K562 (cell line): ENCODE measurements around the gene DNAJC15. TPM values are rescaled to one million over a fixed set of nuclear protein-coding genes. Genes with fewer than 3 reads are reported as not detected.

Experiments used
- ATAC-seq: fragments of 200-7000 bp; cut with Tn5 transposase; 3 replicates; pipeline ENCODE4 v1.9.1; 2020; ENCODE audit warnings: moderate library complexity
- BruUV-seq: library from RNA; stranded (reverse); fragments of 400-500 nt; replicated peaks from 2 replicates; lab custom pipeline; 2021; lab: Mats Ljungman, UMichigan
- CTCF ChIA-PET: fragments of 300-600 bp; formaldehyde crosslinking; extraction: SDS; loops from one replicate; lab custom pipeline; 2021; ENCODE audit warnings: low intra/inter-chr PET ratio; lab: Yijun Ruan, JAX
- POLR2A ChIA-PET: fragments of 300-600, 350-650 bp; sonication (Branson Sonifier 250); formaldehyde crosslinking; extraction: SDS; loops from one replicate; lab custom pipeline; 2021; ENCODE audit warnings: antibody characterized with exemption, inconsistent platforms; lab: Yijun Ruan, JAX
- DNase-seq, 4 experiments: peaks; one replicate each; pipeline versions ENCODE4 v3.0.0 to v3.0.0-alpha.2; 2011 to 2018; ENCODE audit warnings: low spot score in 3 of 4, mixed read lengths in 3 of 4; ENCODE audit errors: extremely low read depth in 1 of 4
- FAIRE-seq: peaks from 2 replicates; lab custom pipeline; 2011; peaks lifted over from hg19 to GRCh38; lab: Jason Lieb, UNC
- H2AFZ ChIP-seq: 2 replicates; pipeline ENCODE4 v1.6.0; 2011; ENCODE audit warnings: low read depth, low read length, control low read depth, inconsistent platforms
- H3K27ac ChIP-seq: fragments of 200-600 bp; 3 replicates; pipeline ENCODE4 v1.8.0; 2011; ENCODE audit warnings: low read depth, mild to moderate bottlenecking, control low read depth, inconsistent platforms, low read length, moderate library complexity, mixed read lengths; ENCODE audit errors: extremely low read depth
- H3K27me3 ChIP-seq, 2 experiments: fragments of 300-600 bp in 1 of 2; 2 replicates in 1 of 2; 3 replicates in 1 of 2; pipeline versions ENCODE4 v1.6.0 to v1.8.0; 2011; ENCODE audit warnings: inconsistent platforms in 2 of 2, low read length in 2 of 2, mild to moderate bottlenecking in 1 of 2, mixed read lengths in 1 of 2, moderate library complexity in 1 of 2; ENCODE audit not compliant: control insufficient read depth in 2 of 2, insufficient read depth in 2 of 2
- H3K36me3 ChIP-seq: fragments of 300-600 bp; 3 replicates; pipeline ENCODE4 v1.8.0; 2011; ENCODE audit warnings: mild to moderate bottlenecking, low read length, inconsistent platforms; ENCODE audit not compliant: control insufficient read depth, insufficient read depth
- H3K4me1 ChIP-seq, 2 experiments: fragments of 200-600 bp in 1 of 2; replicated peaks in 1 of 2; 2 replicates in 1 of 2; 3 replicates in 1 of 2; pipeline versions ENCODE4 v1.5.1 to v1.8.0; 2011; ENCODE audit warnings: inconsistent platforms in 2 of 2, low read length in 2 of 2, mild to moderate bottlenecking in 1 of 2, mixed read lengths in 1 of 2, moderate library complexity in 1 of 2; ENCODE audit not compliant: control insufficient read depth in 2 of 2, insufficient read depth in 2 of 2
- H3K4me2 ChIP-seq: 2 replicates; pipeline ENCODE4 v1.6.1; 2011; ENCODE audit warnings: low read length, control low read depth, inconsistent platforms, mixed read lengths; ENCODE audit not compliant: insufficient read depth
- H3K4me3 ChIP-seq: fragments of 200-600 bp; sonication (generic), shearing (Covaris generic); 2 replicates; pipeline ENCODE4 v1.5.1; 2016; ENCODE audit warnings: control low read depth, inconsistent platforms
- H3K79me2 ChIP-seq: fragments of 200-600 bp; 3 replicates; pipeline ENCODE4 v1.8.0; 2011; ENCODE audit warnings: low read length, inconsistent platforms; ENCODE audit not compliant: control insufficient read depth, insufficient read depth
- H3K9ac ChIP-seq, 2 experiments: 2 replicates each; pipeline versions ENCODE4 v1.6.0 to v1.6.1; 2011; ENCODE audit warnings: low read depth in 2 of 2, low read length in 2 of 2, control low read depth in 1 of 2, inconsistent platforms in 1 of 2, mild to moderate bottlenecking in 1 of 2, mixed read lengths in 1 of 2; ENCODE audit not compliant: insufficient read depth in 1 of 2
- H3K9me1 ChIP-seq: one replicate; pipeline ENCODE4 v1.6.0; 2011; ENCODE audit warnings: inconsistent platforms, mild to moderate bottlenecking, low read length, moderate library complexity; ENCODE audit not compliant: control insufficient read depth, insufficient read depth
- H3K9me3 ChIP-seq: replicated peaks from 2 replicates; pipeline ENCODE4 v1.5.1; 2011; ENCODE audit warnings: low read depth, low read length, inconsistent platforms; ENCODE audit not compliant: control insufficient read depth, insufficient read depth
- H4K20me1 ChIP-seq: replicated peaks from 2 replicates; pipeline ENCODE4 v1.6.1; 2011; ENCODE audit warnings: low read length, inconsistent platforms, mixed read lengths; ENCODE audit not compliant: control insufficient read depth, insufficient read depth
- EGR1 ChIP-seq: fragments of 450-650 bp; conservative IDR thresholded peaks from 2 replicates; pipeline ENCODE4 v1.6.1; 2017; ENCODE audit warnings: mild to moderate bottlenecking
- ERF ChIP-seq: fragments of 450-650 bp; formaldehyde crosslinking; IDR thresholded peaks from 2 replicates; pipeline ENCODE4 v1.4.0; 2020; ENCODE audit warnings: mild to moderate bottlenecking, mixed read lengths
- ETS1 ChIP-seq: conservative IDR thresholded peaks from 2 replicates; pipeline ENCODE4 v1.6.1; 2011; ENCODE audit warnings: low read depth, mild to moderate bottlenecking, low read length; ENCODE audit not compliant: control insufficient read depth
- IRF1 ChIP-seq: sonication (generic); formaldehyde crosslinking; IDR thresholded peaks from 2 replicates; pipeline ENCODE4 v1.8.0; 2022; ENCODE audit warnings: missing genetic modification reagents, mild to moderate bottlenecking, borderline replicate concordance
- KHSRP ChIP-seq: fragments of 450-650 bp; IDR thresholded peaks from 2 replicates; pipeline ENCODE4 v1.6.1; 2017
- MAFK ChIP-seq: IDR thresholded peaks from 2 replicates; pipeline ENCODE4 v1.6.1; 2011; ENCODE audit warnings: low read length, improper control_type of control experiment
- MAX ChIP-seq: sonication (generic); formaldehyde crosslinking; IDR thresholded peaks from 2 replicates; pipeline ENCODE4 v1.9.0; 2022; ENCODE audit warnings: mild to moderate bottlenecking, missing genetic modification reagents
- MCM7 ChIP-seq, 2 experiments: fragments of 450-650 bp; IDR thresholded peaks; 2 replicates each; pipeline ENCODE4 v1.6.1; 2016 to 2018
- MEF2A ChIP-seq: IDR thresholded peaks from 2 replicates; pipeline ENCODE4 v1.6.1; 2011; ENCODE audit warnings: low read depth, mild to moderate bottlenecking, low read length, moderate library complexity; ENCODE audit not compliant: control insufficient read depth
- MEF2D ChIP-seq: conservative IDR thresholded peaks from 2 replicates; pipeline ENCODE4 v1.6.1; 2016; ENCODE audit warnings: low read depth, missing genetic modification characterization, missing compliant biosample characterization
- SRSF1 ChIP-seq: fragments of 200-400 bp; formaldehyde crosslinking; IDR thresholded peaks from 2 replicates; pipeline ENCODE4 v1.6.1; 2017; ENCODE audit warnings: mild to moderate bottlenecking, low read depth, low read length, moderate library complexity
- THAP7 ChIP-seq: fragments of 250-450 bp; sonication (Bioruptor Pico); IDR thresholded peaks from 2 replicates; pipeline ENCODE4 v1.5.0; 2021
- U2AF2 ChIP-seq: fragments of 200-400 bp; formaldehyde crosslinking; optimal IDR thresholded peaks from 2 replicates; pipeline ENCODE3; 2017; ENCODE audit warnings: low read depth, mild to moderate bottlenecking, low read length
- ZNF408 ChIP-seq: fragments of 250-450 bp; sonication (Bioruptor Pico); IDR thresholded peaks from 2 replicates; pipeline ENCODE4 v1.4.0; 2020; ENCODE audit warnings: low read depth, mild to moderate bottlenecking, moderate library complexity
- ZNF717 ChIP-seq: fragments of 250-450 bp; sonication (Bioruptor Pico); IDR thresholded peaks from 2 replicates; pipeline ENCODE4 v1.5.0; 2021
- ZNF77 ChIP-seq: fragments of 250-450 bp; sonication (Bioruptor Pico); IDR thresholded peaks from 2 replicates; pipeline ENCODE4 v1.5.0; 2020
- ZNF780A ChIP-seq: fragments of 250-450 bp; sonication (Bioruptor Pico); IDR thresholded peaks from 2 replicates; pipeline ENCODE4 v1.5.0; 2021; ENCODE audit warnings: mild to moderate bottlenecking
- ZNF785 ChIP-seq: fragments of 250-450 bp; sonication (Bioruptor Pico); IDR thresholded peaks from 2 replicates; pipeline ENCODE4 v1.4.0; 2020; ENCODE audit warnings: mild to moderate bottlenecking
- WGBS: fragments of 100-300 bp; shearing (Covaris generic); methylation state at CpG from one replicate; pipeline ENCODE4 v1.1.6; 2016; ENCODE audit warnings: low coverage, mixed read lengths; ENCODE audit not compliant: insufficient coverage; ENCODE audit errors: missing lambda C conversion rate; 5-methylcytosine and 5-hydroxymethylcytosine counted together
- in situ Hi-C: fragments of 300-500 bp; cut with MboI; formaldehyde crosslinking; loops from 4 replicates; pipeline ENCODE4 v1.15.0; 2018; ENCODE audit warnings: inconsistent platforms, mixed read lengths
- intact Hi-C: fragments of 100-400 bp; cut with micrococcal nuclease; formaldehyde crosslinking; loops from 2 replicates; pipeline ENCODE4 v1.14.2; 2022
- polyA plus RNA-seq, 8 experiments: library from polyadenylated mRNA; depleted of rRNA in 4 of 8; stranded (reverse) in 5 of 8; unstranded in 3 of 8; fragments of >200 nt; fragmentation: Nextera tagmentation in 2 of 8; fragmentation: Illumina TruSeq in 1 of 8; extraction: Ambion mirVana in 2 of 8; extraction: Trizol in 1 of 8; gene quantifications; 2 replicates each; pipeline versions ENCODE4 v1.2.1 to v1.2.3, GENCODE V29; 2011 to 2014; ENCODE audit warnings: inconsistent platforms in 1 of 8, missing spikeins in 1 of 8
- total RNA-seq, 7 experiments: library from RNA; depleted of rRNA in 6 of 7; stranded (reverse); fragments of >200 nt in 6 of 7; fragmentation: Illumina TruSeq in 2 of 7; extraction: Trizol in 2 of 7; gene quantifications; 2 replicates each; pipeline versions ENCODE4 v1.2.1 to v1.2.3, GENCODE V29; 2011 to 2021; ENCODE audit warnings: low replicate concordance in 1 of 7

Gene DNAJC15
- total and polyA plus RNA-seq, 9 of the 15 experiments (the other 6 are each of a cell fraction or from before 2014, with no cell fraction given), result 0.47 to 3.8 (median 1.0) TPM

DNA sequence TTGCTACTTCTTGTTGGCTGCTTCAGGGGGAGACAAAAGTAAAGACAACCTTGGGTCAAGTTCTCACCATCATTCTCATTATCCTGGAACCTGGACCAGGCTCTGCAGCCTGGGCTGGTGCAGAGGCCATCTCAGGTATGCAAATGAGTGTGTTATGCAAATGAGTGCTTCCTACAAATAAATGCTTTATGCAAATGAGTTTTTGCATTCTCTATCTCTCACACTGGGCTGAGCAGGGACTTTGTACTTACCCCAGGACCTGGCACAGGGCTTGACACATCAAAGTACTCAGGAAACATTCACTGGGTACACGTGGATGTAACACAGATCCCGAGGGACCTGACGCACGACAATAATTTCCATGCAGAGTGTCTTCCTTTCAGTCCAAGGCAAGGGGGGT is 103.0 kb downstream of the DNAJC15 start (continued):
- TF ChIP-seq THAP7 (no peak), U2AF2 (no peak)
- TF ChIP-seq, all 486 proteins: peak for 0

DNA sequence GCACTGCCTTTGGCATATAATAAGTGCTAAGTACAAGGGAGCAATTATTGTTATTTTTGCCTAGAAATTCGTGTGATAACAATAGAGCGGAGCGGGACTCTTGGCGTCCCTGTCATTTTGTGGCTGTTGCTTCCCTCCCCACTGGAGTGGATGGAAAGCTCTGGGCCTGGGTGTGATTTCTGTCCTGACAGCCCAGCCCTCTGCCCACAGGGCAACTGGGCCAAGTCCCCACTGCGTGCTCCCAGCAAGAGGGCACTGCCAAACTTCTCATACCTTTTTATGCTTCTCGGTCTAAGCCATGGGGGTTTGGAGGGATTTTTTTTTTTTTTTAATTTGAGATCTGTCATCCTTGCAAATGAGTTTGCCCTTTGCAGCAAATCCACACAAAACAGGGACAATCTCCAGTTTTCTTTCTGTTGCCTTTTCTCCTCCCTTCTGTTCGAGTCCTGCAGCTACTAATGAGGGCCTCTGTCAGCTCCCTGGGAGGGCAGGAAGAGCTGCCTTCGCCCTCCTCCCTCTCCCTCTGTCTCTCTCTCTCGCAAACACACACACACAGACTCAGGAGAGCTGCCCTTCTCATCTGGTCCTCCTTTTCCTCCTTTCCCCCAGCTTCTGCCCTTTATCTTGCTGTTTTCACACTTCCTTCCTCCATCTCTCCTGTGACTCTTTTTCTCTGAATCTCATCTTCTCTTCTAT is 103.9 kb downstream of the DNAJC15 start:
- Histone ChIP-seq H3K9me1 (no peaks in the 10 kb centered on the region), H3K79me2 (no peaks in the 10 kb centered on the region), H2AFZ (no peak overlapping the region), H3K27ac (no peak overlapping the region), H3K9me3 (no peaks in the 10 kb centered on the region), H3K4me3 (no peak overlapping the region), H3K4me2 (no peak overlapping the region), H4K20me1 (no peaks in the 10 kb centered on the region), H3K27me3 (peaks cover 0 to 11% of the 10 kb centered on the region in 2 experiments; a peak in 2 of 5 replicates), H3K36me3 (no peaks in the 10 kb centered on the region), H3K4me1 (no peaks in the 10 kb centered on the region), H3K9ac (no peak overlapping the region)
- WGBS, result 0% methylated on average over 8 of the region's 9 CpGs
- FAIRE-seq (no peak), DNase-seq (no peak), ATAC-seq (no peak)
- BruUV-seq, result no TSS peak
- intact Hi-C loops (no loop called here), in situ Hi-C loops (no loop called here)
- POLR2A ChIA-PET, result no interaction called here
- CTCF ChIA-PET, result no interaction called here
- TF ChIP-seq MAX (CRISPR knock-in tag) (no peak), ZNF780A (CRISPR knock-in tag) (no peak), ZNF77 (CRISPR knock-in tag) (no peak), KHSRP (no peak), SRSF1 (no peak), ZNF408 (CRISPR knock-in tag) (no peak), ZNF785 (CRISPR knock-in tag) (no peak), IRF1 (no peak), EGR1 (no peak), ERF (no peak), MEF2A (no peak), MCM7 (IDR thresholded peaks at IDR 0.05) (no peak), MAFK (no peak), ETS1 (no peak), ZNF717 (CRISPR knock-in tag) (no peak), MEF2D (tag) (no peak)
